Measurements from ENCODE around the gene EXOC3L4. TPM values are rescaled to one million over a fixed set of nuclear protein-coding genes. Genes with fewer than 3 reads are reported as not detected.
A peak's percentile ranks its signal among the peaks of the same experiment; 100 is the strongest.
"Not testable (repeated sequence)": the region's sequence is repeated elsewhere in the genome, so short reads cannot be mapped to it uniquely, and the experiment has no call there.

EXOC3L4 gene
- 1 to 10 TPM in 1 of 2 donors, under 1 TPM in 1; 0.27 to 2.0 TPM for total RNA-seq

DNA sequence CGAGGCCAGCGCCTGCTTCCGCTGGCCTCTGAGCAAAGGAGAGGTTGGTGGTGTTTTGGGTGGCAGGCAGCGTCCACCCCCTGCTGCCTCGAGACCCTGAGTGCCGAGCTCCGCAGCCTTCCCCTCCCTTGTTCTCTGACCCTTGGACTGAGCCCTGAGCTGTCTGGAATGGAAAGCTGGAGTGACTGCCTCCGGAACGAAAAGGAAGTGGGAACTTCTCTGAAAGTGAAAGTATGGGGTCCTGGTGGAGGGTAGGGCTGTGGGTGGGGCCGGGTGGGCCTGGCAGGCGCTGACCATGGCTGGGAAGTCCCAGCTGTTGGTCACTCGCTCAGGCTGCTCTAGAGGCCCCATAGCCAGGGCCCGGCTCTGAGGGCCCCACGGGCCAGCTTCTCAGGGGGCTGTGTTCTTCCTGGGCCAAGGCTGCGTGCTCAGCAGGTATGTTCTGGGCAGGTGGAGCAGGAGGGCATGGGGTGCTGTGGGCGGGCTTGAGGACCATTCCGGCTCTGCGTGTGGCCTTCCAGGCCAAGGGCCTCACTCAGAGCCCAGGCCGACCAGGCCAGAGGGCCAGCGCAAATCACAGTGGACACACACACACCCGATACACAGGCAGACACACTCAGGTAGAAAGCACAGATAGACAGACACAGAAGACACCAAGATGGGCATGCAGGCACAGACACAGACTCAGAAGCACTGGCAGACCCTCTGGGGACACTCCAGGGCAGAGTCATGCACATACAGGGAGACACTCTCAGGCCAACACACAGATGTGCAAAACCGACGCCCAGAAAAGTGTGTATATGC, at the start of gene EXOC3L4:
TSS of gene EXOC3L4 (plus strand) at position 320 of the 804 bp plus-strand sequence. CDS start 5,495 bp downstream, outside the sequence.
- no peaks in the 10 kb centered on the region for H3K36me3 ChIP-seq
- intact Hi-C loops (cut with DNase I) = no loop called here
- TF ChIP-seq POLR2AphosphoS5 (IDR thresholded peaks at IDR 0.05) (no peak), POLR2A (IDR thresholded peaks at IDR 0.05) (no peak)
- TF ChIP-seq, protein P1, sequence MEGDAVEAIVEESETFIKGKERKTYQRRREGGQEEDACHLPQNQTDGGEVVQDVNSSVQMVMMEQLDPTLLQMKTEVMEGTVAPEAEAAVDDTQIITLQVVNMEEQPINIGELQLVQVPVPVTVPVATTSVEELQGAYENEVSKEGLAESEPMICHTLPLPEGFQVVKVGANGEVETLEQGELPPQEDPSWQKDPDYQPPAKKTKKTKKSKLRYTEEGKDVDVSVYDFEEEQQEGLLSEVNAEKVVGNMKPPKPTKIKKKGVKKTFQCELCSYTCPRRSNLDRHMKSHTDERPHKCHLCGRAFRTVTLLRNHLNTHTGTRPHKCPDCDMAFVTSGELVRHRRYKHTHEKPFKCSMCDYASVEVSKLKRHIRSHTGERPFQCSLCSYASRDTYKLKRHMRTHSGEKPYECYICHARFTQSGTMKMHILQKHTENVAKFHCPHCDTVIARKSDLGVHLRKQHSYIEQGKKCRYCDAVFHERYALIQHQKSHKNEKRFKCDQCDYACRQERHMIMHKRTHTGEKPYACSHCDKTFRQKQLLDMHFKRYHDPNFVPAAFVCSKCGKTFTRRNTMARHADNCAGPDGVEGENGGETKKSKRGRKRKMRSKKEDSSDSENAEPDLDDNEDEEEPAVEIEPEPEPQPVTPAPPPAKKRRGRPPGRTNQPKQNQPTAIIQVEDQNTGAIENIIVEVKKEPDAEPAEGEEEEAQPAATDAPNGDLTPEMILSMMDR (IDR thresholded peaks at IDR 0.05) = no peak
- peak within 1 kb of the TSS; percentile 22 to 43 for H3K27ac ChIP-seq
- 77% methylated on average over 23 of the region's 23 CpGs for WGBS
- no peaks in the 10 kb centered on the region for H3K27me3 ChIP-seq (replicated peaks; ENCODE audit: insufficient read depth)
- no peak within 1 kb of the TSS for H3K4me3 ChIP-seq
- DNase-seq (ENCODE audit: low spot score) = no peak
- H3K9me3 ChIP-seq = no peaks in the 10 kb centered on the region
- no peaks in the 10 kb centered on the region for H3K4me1 ChIP-seq (replicated peaks)

DNA sequence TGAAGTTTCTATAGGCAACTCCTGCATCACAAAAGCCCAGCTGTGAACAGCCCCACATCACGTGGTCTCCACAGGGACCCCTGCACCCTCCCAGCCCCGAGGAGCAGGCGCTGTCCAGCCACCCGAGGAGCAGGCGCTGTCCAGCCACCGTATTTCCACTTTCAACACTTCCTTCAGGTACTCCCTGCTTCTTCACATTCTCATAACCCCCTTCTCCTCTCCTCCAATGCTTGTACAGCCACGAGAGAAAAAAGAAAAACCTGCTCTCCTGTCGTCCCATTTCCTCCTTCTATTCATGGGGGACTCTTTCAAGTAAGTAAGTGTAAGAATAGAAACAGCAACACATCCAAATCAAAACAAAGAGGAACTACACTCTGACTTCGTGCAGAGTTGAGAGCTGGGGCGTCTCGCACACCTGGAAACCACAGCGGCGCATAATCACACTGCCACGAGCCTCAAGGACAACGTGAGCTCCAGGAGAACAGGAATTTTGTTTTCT, 49.1 kb upstream of the EXOC3L4 start:
- Histone ChIP-seq H3K4me1 (replicated peaks) (no peaks in the 10 kb centered on the region), H3K9me3 (no peaks in the 10 kb centered on the region), H3K27ac (no peak overlapping the region), H3K27me3 (replicated peaks; ENCODE audit: insufficient read depth) (no peaks in the 10 kb centered on the region), H3K4me3 (no peak overlapping the region), H3K36me3 (no peaks in the 10 kb centered on the region)
- DNase-seq (ENCODE audit: low spot score) = no peak
- TF ChIP-seq, protein P1 (IDR thresholded peaks at IDR 0.05) = no peak
- intact Hi-C loops (cut with DNase I) = no loop called here
- WGBS = 44% methylated on average over 15 of the region's 15 CpGs

DNA sequence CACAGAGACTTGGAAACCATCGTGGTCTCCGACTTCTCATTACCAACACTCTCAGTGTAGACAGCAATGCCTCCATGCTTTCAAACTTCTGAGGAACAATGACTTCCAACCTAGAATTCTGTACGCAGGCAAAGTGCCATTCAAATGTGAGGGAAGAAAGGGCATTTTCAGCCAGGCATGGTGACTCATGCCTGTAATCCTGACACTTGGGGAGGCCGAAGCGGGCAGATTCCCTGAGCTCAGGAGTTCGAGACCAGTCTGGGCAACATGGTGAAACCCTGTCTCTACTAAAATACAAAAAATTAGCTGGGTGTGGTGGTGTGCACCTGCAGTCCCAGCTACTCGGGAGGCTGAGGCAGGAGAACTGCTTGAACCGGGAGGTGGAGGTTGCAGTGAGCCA, 47.1 kb upstream of the EXOC3L4 start:
- H3K4me1 ChIP-seq (replicated peaks); H3K9me3 ChIP-seq; H3K27ac ChIP-seq; H3K4me3 ChIP-seq; H3K36me3 ChIP-seq; H3K27me3 ChIP-seq (replicated peaks; ENCODE audit: insufficient read depth); DNase-seq (ENCODE audit: low spot score); intact Hi-C loops (cut with DNase I): not testable (repeated sequence)
- WGBS = 97% methylated on average over 8 of the region's 8 CpGs

DNA sequence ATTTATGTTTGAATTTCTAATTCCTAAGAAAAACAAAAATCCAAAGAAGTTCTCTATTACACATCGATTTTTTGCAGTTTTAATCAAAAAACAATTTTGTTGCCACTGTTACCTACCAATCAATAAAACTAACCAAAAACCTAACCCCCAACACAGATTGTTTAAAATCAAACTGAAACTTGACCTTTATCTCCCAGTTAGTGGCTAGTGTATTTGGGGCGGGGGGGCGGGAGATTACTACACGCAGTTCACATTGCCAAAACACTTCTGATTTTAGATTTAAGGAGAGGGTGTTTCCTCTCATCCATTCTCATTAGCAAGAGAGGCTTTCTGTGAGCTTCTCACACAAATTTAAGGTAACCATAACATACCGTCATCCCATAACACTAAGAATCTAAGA, 43.6 kb upstream of the EXOC3L4 start:
- H3K9me3 ChIP-seq = no peaks in the 10 kb centered on the region
- H3K4me1 ChIP-seq (replicated peaks) = peaks cover 4% of the 10 kb centered on the region
- no peak overlapping the region for H3K27ac ChIP-seq
- no peaks in the 10 kb centered on the region for H3K36me3 ChIP-seq
- intact Hi-C loops (cut with DNase I) = no loop called here
- DNase-seq (ENCODE audit: low spot score) = no peak
- TF ChIP-seq POLR2A (IDR thresholded peaks at IDR 0.05) = no peak
- H3K4me3 ChIP-seq = no peak overlapping the region
- WGBS = 82% methylated on average over 5 of the region's 5 CpGs
- H3K27me3 ChIP-seq (replicated peaks; ENCODE audit: insufficient read depth) = no peaks in the 10 kb centered on the region

DNA sequence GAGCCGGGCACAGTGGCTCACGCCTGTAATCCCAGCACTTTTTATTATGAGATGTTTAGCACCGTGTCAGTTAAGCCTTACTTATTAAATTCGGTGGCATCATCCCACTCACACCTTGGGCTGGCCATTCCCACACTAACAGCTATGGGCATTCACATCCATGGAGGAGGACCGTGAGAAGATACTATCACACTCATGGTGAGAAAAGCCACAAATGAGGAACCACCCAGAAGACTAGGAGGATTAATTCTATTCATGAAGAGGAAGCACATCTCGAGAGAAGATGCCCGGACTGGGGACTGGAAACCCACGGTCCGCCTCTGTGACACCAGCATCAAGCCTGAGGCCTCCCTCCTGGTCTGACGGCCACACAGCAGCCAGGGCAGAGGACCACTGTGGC, 42.1 kb upstream of the EXOC3L4 start:
- no peak for TF ChIP-seq POLR2A (IDR thresholded peaks at IDR 0.05)
- TF ChIP-seq, protein P1 (IDR thresholded peaks at IDR 0.05) = no peak
- no peak for TF ChIP-seq POLR2AphosphoS5 (IDR thresholded peaks at IDR 0.05)
- Histone ChIP-seq H3K36me3 (no peaks in the 10 kb centered on the region), H3K9me3 (no peaks in the 10 kb centered on the region), H3K27me3 (replicated peaks; ENCODE audit: insufficient read depth) (no peaks in the 10 kb centered on the region), H3K4me3 (no peak overlapping the region), H3K27ac (no peak overlapping the region), H3K4me1 (replicated peaks) (peaks cover 4% of the 10 kb centered on the region)
- intact Hi-C loops (cut with DNase I) = no loop called here
- 88% methylated on average over 10 of the region's 10 CpGs for WGBS
- no peak for DNase-seq (ENCODE audit: low spot score)

DNA sequence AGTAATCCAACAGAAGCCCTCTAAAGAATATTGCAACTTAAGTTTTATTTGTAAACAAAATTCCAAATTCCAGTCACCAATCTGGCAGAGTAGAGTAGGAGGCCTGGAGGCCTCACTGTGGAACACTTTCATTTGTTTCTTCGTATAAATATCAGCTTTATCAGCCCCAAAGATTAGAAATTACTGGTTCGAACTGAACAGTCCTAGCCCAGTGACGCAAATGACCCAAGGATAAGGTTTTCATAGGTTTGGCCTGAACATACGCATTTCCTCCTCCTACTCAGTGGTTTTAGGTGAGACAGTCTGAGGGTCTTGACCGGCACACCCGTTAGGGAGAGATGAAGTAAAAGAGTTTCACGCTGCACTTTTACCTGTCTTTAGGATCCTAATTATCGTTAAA, 38.8 kb upstream of the EXOC3L4 start:
- intact Hi-C loops (cut with DNase I) = no loop called here
- no peak for DNase-seq (ENCODE audit: low spot score)
- WGBS = 66% methylated on average over 8 of the region's 8 CpGs
- H3K36me3 ChIP-seq = no peaks in the 10 kb centered on the region
- no peaks in the 10 kb centered on the region for H3K27me3 ChIP-seq (replicated peaks; ENCODE audit: insufficient read depth)
- H3K4me1 ChIP-seq (replicated peaks) = peaks cover 15% of the 10 kb centered on the region
- H3K9me3 ChIP-seq = no peaks in the 10 kb centered on the region
- H3K4me3 ChIP-seq = peak overlapping the region in 1 of 2 donors; percentile 95
- H3K27ac ChIP-seq = peak overlapping the region in 1 of 2 donors; percentile 85
- TF ChIP-seq POLR2AphosphoS5 (IDR thresholded peaks at IDR 0.05) (no peak), POLR2A (IDR thresholded peaks at IDR 0.05) (no peak)
- TF ChIP-seq, protein P1 (IDR thresholded peaks at IDR 0.05) = no peak

All from prostate gland (tissue), 2 donors.